Breast epithelium (tissue), 3 donors: Measurements from ENCODE around the gene SLC38A11.

Experiments used
- CTCF ChIP-seq, 3 donors: fragments of 450-650 bp; IDR thresholded peaks; one replicate each; pipeline ENCODE4 v1.5.1; 2016 to 2017; ENCODE audit warnings: antibody characterized with exemption in 3 of 3, mild to moderate bottlenecking in 3 of 3, moderate library complexity in 3 of 3
- POLR2A ChIP-seq: fragments of 450-650 bp; IDR thresholded peaks from one replicate; pipeline ENCODE4 v1.6.1; 2016; ENCODE audit warnings: antibody characterized with exemption, mild to moderate bottlenecking, moderate library complexity

- no peak for TF ChIP-seq CTCF (IDR thresholded peaks at IDR 0.05)
- no peak for TF ChIP-seq POLR2A
Observed at GRCh38 chr2:164891460-164891859, 63.9 kb downstream of the SLC38A11 start.
